GM18909 (cell line): ENCODE data around the gene DNTT.

ENCODE experiments used
- ATAC-seq: cut with Tn5 transposase; IDR thresholded peaks from one replicate; pipeline ENCODE4 v1.9.1; 2021; ENCODE audit warnings: mild to moderate bottlenecking; ENCODE audit not compliant: unreplicated experiment, poor library complexity

Gene DNTT

GRCh38 chr10:96304230-96304629 lies at the start of gene DNTT:
Gene DNTT, plus strand, starts transcription at chr10:96304434. Its CDS starts 64 bp downstream, at chr10:96304498.
- no peak for ATAC-seq

GRCh38 chr10:96254976-96255375 lies 49.3 kb upstream of the DNTT start:
- ATAC-seq = no peak

GRCh38 chr10:96255549-96256333 lies 48.5 kb upstream of the DNTT start:
- no peak for ATAC-seq

- no peak for ATAC-seq
These were observed 46.3 kb upstream of the DNTT start for GRCh38 chr10:96257944-96258343.

GRCh38 chr10:96259150-96259549 lies 45.1 kb upstream of the DNTT start:
- no peak for ATAC-seq

GRCh38 chr10:96260014-96260413 lies 44.2 kb upstream of the DNTT start:
- no peak for ATAC-seq

GRCh38 chr10:96261132-96261531 lies 43.1 kb upstream of the DNTT start:
- ATAC-seq = no peak

GRCh38 chr10:96261930-96262329 lies 42.3 kb upstream of the DNTT start:
- no peak for ATAC-seq

- ATAC-seq = no peak
These were observed 41.1 kb upstream of the DNTT start for GRCh38 chr10:96263176-96263575.

GRCh38 chr10:96263669-96264068 lies 40.6 kb upstream of the DNTT start:
- ATAC-seq = no peak

GRCh38 chr10:96264938-96265337 lies 39.3 kb upstream of the DNTT start:
- ATAC-seq = no peak

- ATAC-seq = no peak
These were observed 38.0 kb upstream of the DNTT start for GRCh38 chr10:96266118-96266770.

GRCh38 chr10:96267234-96267705 lies 37.0 kb upstream of the DNTT start:
- no peak for ATAC-seq

- ATAC-seq = no peak
These were observed 35.8 kb upstream of the DNTT start for GRCh38 chr10:96268341-96268909.

GRCh38 chr10:96269438-96270300 lies 34.6 kb upstream of the DNTT start:
- ATAC-seq = no peak

GRCh38 chr10:96270571-96270970 lies 33.7 kb upstream of the DNTT start:
- no peak for ATAC-seq

- peak; percentile 69 for ATAC-seq
These were observed 33.0 kb upstream of the DNTT start, which contains the start of gene BLNK for GRCh38 chr10:96271016-96271815. Gene BLNK, minus strand, starts transcription at chr10:96271569. Its CDS starts 171 bp downstream, at chr10:96271398.

- no peak for ATAC-seq
These were observed 31.6 kb upstream of the DNTT start for GRCh38 chr10:96272316-96273280.
